ENCODE results near the gene MAP3K19.

Gene MAP3K19

DNA sequence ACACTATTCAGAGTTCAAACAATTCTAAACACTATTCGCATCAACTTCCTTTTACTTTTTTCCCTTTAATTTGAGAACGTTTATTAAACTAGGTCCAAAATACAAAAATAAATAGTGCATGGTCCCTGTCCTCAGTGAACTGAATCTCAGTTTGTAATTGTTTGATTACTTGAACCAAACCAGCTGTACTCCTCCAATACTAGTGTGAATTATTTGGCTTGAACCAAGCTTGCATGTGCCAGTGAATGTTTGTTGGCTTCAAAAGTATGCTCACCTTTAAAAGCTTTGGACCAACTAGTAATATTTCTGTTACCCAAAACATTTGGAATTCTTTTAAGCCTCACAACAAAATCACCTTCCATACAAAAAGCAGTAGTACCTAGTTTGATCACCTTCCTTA lies 113.1 kb downstream of the MAP3K19 start:
- DNase-seq (ENCODE audit: low read depth in 1 of 2, low spot score in 1 of 2): no peak

DNA sequence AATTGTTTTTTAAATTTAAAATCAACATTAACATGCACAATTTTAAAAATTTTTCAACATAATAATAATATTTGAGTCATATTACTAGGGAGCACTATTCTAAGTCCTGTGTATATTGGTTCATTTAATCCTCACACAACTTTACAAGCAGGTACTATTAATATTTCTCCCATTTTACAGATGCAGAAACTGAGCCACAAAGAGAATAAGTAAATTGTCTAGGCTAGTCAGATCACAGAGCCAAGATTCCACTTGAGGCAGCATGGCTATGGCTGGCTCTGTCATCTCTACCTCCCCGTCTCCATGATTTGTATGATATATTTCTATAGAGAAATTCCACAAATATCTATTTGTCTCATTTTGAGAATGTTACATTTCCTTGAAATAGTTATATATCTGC lies 113.5 kb downstream of the MAP3K19 start:
- DNase-seq (ENCODE audit: low read depth in 1 of 2, low spot score in 1 of 2): no peak

DNA sequence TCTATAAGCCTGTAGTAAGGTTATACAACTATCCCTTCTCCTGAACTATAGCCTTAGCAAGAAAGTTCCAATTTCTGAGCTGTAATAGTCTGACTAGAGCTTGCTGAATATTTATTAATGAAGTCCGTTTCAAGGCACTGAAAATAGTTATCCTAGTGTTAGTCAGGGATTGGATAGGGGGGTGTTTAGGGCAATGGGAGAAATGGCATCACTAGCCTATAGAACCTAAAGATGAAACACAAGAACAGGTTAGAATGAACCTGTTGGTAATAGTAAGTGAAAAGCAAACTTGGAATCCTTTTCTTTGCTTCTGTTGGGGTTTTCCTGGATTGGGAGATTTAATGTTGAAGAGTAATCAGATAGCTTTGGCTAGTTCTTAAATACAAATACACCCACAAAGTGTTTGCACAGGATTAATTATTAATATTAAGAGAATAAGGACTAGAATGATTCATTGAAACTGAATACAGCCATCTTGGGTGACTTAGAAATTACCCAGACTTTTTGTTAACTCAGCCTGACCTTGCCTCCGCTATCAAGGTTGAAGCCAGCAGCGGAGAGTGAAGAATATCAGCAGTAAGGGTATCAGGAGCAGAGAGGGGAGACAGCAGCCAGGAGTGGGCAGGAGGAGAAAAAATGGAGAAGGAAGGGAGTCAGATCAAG lies 114.3 kb downstream of the MAP3K19 start:
- DNase-seq (ENCODE audit: low read depth in 1 of 2, low spot score in 1 of 2): no peak

DNA sequence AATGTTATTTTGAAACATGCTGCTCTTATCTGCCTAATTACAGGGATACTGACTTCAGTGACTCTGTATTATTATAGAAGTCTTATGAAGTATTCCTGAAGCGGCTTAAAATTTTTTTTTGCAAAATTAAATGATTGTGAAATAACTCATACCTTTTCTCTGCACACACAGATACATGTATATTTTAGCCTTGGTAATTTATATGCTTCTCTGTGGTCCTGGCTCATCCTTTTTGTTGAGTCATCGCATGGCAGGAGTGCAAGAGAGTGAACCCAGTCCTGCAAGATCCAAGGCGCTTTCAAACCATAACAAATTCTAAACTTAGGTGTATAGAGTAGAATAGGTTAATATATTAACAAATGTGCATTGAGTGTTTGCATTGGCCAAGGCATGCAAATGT lies 120.1 kb downstream of the MAP3K19 start:
- DNase-seq (ENCODE audit: low read depth in 1 of 2, low spot score in 1 of 2): no peak

DNA sequence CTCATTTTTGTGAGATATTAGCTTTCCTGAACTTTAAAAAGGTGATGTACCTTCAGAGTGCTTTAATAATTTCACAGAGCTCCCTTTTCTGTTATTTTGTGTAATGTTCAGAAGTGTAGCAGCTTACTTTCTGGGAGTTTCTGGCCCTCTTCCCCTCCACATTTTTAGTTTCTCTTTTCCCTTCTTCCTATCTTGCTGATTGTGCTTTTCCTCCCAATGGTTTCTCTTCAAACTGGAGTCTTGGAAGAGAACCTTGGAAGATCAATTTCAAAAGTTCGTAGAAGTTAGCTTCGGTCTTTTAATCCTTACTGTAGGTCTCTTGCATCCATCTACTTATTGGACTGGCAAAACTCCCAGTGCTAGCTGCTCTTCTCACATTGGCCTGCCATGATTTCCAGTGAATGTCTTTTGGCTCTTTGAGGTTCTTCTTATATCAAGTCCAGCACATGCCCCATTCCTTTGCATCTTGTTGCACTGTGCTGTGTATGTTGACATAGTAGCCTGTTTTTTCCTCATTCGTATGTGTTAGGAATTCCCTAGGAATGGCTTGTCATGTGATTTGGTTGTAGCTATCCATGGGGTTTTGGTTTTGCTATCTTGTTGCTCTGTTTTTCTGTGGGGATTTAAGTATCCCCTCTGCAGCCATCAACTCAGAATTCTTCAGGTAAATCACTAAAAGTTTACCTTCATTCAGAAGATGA lies 120.9 kb downstream of the MAP3K19 start:
- DNase-seq (ENCODE audit: low read depth in 1 of 2, low spot score in 1 of 2): no peak

DNA sequence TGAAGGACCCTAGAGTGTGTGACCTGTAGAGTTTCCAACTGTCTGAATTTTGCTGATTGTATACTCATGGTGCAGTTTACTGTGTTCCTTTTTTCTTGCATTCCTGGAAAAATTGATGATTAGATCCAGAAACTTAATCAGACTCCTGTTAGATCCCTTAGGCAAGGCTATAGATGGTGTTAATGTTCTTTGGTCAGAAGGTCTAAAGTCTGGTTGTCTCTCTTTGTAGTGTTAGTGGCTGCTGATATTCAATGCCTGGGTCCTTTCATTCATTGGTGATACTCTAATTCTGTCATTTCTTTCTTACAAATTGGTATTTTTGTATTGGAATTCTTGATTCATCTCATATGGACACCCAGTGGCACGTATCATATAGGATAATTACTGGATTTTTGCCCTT lies 122.3 kb downstream of the MAP3K19 start:
- no peak for DNase-seq (ENCODE audit: low read depth in 1 of 2, low spot score in 1 of 2)

DNA sequence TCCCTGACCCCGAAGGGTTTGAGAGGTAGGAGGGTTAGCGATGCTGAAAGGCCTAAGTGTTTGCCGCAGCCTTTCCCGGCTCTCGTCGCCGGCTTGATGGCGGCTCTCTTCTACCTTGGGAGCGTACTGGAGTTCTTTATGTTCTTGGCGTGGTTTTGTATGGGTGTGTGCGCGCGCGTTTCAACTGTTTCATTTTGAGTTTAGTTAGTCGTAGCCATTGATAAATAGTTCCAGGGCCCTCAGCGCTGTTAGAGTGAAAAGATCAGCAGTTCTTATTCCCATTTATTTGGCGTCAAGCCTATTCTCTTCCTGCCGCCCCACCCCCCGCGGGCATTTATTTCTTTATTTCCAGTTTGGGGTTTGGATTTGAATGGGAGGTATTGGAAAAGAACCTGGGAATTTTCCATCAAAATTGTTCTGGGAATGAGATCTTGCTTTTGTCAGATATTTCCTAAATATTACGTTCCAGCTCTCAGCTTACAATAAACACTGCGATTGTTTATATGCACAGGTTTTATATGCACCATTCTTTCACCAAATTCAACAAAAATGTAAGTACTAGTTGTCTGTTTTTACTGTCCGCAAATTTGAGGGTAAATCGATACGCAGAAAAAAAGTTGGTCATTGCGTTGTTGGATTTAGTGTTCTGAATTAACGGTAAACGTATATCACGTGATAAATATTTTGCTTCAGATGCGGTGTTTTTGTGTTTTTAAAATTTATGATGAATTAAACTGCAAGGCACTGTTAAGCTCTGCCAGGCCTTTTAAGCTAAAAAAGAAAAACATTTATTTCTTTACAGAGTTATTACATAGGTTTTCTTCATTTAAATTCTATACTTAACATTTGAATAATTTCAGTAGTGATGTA lies 127.7 kb downstream of the MAP3K19 start:
- DNase-seq (ENCODE audit: low read depth in 1 of 2, low spot score in 1 of 2): peak; percentile 8 to 36

DNA sequence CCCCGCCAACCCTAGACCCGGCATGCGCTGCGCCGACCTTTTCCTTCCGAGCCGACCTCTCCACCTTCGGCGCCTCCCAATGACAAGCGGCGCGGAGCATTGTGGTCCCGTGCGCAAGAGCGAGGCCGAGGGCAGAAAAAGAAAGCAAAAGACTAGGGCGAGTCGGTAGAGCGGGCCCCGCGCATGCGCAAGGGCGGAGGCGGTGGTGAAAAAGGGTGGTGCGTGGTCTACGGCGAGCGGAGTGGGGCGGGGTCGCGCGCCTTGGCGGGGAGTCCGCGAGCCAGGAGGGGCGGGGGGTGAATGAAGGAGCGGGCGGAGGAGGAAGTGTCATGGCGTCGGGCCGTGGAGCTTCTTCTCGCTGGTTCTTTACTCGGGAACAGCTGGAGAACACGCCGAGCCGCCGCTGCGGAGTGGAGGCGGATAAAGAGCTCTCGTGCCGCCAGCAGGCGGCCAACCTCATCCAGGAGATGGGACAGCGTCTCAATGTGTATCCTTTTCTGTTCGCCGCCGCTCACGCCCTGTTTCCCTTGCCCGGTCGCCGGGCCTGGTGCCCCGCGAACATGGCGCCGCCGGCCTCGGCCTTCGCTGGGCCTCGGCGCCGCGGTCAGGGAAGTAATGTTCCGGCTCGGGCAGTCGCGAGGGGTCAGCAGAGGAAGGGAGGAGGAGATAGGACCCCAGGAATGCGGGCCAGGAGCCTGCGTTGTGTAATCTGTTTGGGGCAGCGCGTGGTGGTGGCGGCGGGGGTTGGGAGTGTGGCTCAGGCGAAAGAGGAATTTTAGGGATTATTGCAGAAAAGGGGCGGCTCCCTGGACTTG lies 128.5 kb downstream of the MAP3K19 start, which contains the start of gene CCNT2:
CCNT2 (plus strand) TSS at position 297 of the 815 bp plus-strand sequence; CDS start at position 330, 33 bp downstream.
- DNase-seq (ENCODE audit: low read depth in 1 of 2, low spot score in 1 of 2): peak; percentile 99 to 100

DNA sequence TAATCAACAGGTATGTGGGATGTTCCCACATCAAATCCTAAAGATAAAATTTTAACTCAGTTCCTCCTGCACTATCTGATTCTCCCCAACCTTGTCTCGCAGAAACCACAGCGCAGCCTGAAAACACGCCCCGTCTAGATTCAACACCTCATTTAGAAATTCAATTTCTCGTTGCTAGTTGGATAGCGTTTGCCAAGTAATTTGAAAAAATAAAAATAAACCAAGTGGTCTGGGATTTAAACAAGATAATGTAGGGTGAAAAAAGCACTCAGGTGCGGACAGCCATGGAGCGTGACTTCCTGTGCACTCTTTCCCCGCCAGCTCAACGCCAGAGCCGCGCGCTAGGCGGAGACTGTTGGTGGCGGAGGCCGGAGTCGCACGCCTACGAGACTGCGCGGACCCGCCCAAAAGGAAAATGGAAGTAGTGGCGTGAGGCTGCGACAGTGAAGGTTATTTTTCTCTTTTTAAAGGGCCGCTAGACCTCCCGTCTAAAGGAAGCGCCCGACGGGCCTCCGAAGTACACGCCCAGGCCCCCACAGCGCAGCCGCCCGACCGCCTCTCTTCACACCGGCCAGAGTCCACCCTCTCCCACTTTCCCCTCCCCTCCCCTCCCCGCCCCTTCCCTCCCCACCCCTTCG lies 129.2 kb downstream of the MAP3K19 start:
- DNase-seq (ENCODE audit: low read depth in 1 of 2, low spot score in 1 of 2): peak; percentile 73 to 82

DNA sequence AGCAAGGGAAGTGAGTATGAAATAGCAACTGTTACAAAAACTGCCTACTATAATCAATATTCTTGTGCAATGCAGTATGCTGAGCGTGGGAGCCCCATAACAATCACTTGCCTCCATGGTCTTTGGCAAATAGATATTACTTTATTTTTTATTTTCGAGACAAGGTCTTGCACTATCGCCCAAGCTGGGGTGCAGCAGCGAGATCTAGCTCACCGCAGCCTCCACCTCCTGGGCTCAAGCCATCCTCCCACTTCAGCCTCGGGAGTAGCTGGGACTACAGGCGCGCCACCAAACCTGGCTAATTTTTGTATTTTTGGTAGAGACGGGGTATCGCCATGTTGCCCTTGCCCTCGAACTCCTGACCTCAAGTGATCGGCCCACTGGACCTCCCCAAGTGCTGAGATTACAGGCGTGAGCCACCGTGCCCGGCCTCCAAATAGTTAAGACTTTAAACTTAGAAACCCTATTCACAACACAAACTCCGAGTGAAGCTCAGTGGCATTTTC lies 129.8 kb downstream of the MAP3K19 start:
- no peak for DNase-seq (ENCODE audit: low read depth in 1 of 2, low spot score in 1 of 2)
